ENCODE results near the gene MTM1.
A peak's percentile ranks its signal among the peaks of the same experiment; 100 is the strongest.

MTM1 gene

DNA sequence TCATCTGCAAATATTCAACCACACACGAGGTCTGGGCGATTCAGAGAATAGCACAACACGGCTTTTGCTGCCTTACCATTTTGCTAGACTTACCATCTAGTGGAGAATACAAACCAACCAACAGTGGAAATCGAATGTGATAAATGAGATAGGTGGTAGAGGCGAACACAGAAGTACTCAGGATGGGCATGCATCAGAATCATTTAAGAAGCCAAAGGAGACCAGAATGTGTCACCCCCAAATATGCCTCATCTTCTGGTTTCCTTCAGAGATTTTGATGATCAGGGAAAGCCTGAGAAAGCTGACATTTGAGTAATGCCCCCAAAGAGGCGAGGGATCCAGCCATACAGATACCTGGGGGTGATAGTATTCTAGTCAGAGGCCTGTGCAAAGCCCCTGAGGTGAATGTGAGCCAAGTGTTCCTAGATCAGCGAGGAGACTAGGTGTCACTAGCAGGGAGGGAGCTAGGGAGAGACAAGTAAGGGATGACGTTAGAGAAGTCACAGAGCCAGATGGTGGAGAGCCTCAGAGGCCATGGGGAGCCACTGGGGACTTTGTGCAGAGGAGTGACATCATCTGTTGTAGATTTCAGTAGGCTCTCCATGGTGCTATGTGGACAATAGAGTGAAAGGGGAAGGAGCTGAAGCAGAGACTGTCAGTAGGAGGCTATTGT, 126.5 kb downstream of the MTM1 start:
- DNase-seq (ENCODE audit: low spot score): peak; percentile 62
- TF ChIP-seq, protein P1, sequence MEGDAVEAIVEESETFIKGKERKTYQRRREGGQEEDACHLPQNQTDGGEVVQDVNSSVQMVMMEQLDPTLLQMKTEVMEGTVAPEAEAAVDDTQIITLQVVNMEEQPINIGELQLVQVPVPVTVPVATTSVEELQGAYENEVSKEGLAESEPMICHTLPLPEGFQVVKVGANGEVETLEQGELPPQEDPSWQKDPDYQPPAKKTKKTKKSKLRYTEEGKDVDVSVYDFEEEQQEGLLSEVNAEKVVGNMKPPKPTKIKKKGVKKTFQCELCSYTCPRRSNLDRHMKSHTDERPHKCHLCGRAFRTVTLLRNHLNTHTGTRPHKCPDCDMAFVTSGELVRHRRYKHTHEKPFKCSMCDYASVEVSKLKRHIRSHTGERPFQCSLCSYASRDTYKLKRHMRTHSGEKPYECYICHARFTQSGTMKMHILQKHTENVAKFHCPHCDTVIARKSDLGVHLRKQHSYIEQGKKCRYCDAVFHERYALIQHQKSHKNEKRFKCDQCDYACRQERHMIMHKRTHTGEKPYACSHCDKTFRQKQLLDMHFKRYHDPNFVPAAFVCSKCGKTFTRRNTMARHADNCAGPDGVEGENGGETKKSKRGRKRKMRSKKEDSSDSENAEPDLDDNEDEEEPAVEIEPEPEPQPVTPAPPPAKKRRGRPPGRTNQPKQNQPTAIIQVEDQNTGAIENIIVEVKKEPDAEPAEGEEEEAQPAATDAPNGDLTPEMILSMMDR (IDR thresholded peaks at IDR 0.05; ENCODE audit: extremely low read depth, insufficient read depth, missing control alignments): no peak
- in situ Hi-C loops (cut with MboI; ENCODE audit: low pct_unique_long_range_greater_than_20kb, low sequenced_read_pairs, unreplicated experiment): no loop called here

DNA sequence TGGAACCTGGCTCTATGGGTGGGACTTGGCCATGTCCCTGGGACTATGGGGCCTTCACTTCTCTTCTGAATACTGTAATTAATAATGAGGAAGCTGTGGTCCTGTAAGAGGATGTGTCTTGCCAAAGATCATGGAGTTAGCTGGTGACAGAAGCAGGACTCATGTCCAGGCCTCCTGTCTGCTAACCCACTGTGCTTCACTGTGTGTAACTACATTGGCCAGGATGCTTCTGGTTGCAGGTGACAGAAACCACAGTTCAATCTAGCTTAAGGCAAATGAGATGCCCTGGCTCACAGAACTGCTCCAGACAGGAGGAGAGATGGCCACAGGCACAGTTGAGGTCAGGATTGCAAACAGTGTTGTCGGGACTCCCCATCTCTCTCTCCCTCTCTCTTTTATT, 127.9 kb downstream of the MTM1 start:
- in situ Hi-C loops (cut with MboI; ENCODE audit: low pct_unique_long_range_greater_than_20kb, low sequenced_read_pairs, unreplicated experiment): no loop called here
- DNase-seq (ENCODE audit: low spot score): no peak
- TF ChIP-seq, protein P1 (IDR thresholded peaks at IDR 0.05; ENCODE audit: extremely low read depth, insufficient read depth, missing control alignments): no peak

DNA sequence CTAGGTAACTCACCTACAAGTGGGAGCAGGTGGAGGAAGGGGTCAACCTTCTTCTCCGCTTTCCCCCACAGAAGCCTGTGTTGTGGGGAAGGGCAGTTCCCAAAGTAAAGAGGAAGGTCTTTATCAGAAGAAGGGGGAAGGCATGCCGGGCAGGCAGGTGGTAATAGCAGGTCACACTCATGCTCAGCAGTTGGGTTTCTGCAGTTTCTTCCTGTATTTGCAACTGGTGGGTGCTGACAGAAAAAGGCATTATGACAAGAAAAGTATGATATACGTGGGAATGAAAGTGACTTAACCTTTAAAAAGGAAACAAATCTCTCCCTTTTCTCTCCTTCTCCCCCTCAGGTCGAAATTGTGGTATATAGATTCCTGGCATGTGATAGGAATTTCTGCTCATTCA, 128.4 kb downstream of the MTM1 start:
- in situ Hi-C loops (cut with MboI; ENCODE audit: low pct_unique_long_range_greater_than_20kb, low sequenced_read_pairs, unreplicated experiment): no loop called here
- DNase-seq (ENCODE audit: low spot score): no peak
- TF ChIP-seq, protein P1 (IDR thresholded peaks at IDR 0.05; ENCODE audit: extremely low read depth, insufficient read depth, missing control alignments): no peak

DNA sequence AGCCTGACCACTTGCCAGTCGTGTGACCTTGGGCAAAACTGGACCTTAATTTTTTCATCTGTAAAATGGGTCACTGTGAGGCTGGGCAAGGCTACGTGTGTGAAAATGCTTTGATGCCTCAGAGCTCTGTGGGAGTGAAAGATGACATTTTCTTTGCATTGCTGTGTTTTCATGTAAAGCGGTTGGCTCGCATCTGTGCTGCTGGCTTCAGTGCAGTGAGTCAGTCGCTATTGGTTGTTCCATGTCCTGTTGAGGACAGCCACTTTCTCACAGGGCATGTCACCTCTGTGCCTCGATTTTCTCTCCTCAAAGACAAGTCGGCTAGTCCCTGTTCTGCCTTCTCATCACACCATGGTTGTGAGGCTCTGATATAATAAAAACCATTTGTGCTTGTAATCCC, 129.2 kb downstream of the MTM1 start:
- TF ChIP-seq, protein P1 (IDR thresholded peaks at IDR 0.05; ENCODE audit: extremely low read depth, insufficient read depth, missing control alignments): no peak
- in situ Hi-C loops (cut with MboI; ENCODE audit: low pct_unique_long_range_greater_than_20kb, low sequenced_read_pairs, unreplicated experiment): no loop called here
- no peak for DNase-seq (ENCODE audit: low spot score)

DNA sequence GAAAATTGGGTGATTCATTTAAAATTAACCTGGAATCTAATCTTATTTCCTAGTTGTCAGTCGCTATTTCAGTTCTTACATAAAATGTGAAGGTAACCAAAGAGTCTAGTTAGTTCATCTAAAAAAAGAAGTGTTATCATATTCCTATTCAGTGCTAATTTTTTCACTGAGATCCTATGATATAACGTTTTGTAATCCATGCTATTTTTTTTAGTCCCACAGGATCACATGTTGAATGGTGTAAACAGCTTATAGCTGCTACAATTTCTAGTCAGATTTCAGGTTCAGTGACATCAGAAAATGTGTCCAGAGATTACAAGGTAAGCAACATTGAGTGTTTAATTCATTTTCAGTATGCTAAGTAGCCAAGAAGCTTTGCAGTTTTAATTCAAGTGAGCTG, 130.6 kb downstream of the MTM1 start:
- no peak for DNase-seq (ENCODE audit: low spot score)
- in situ Hi-C loops (cut with MboI; ENCODE audit: low pct_unique_long_range_greater_than_20kb, low sequenced_read_pairs, unreplicated experiment): no loop called here
- TF ChIP-seq, protein P1 (IDR thresholded peaks at IDR 0.05; ENCODE audit: extremely low read depth, insufficient read depth, missing control alignments): no peak

DNA sequence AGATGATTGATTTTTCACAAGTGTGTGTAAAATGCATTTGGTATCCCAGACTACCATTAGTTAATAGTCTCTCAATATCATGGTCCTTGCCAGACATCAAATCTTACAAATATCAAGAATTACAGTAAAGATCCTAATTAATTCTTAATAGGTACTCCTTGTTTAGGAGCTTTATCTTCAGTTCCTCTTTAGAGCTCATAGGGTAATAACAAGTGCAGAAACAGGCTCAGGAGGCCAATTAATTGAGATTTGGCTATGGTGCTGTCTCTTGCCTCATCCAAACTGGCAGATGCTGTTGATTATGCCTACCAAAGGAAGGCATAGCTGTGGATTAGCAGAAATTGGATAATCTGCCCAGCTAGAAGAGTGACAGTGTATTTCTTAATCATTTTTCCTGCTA, 131.7 kb downstream of the MTM1 start:
- DNase-seq (ENCODE audit: low spot score): no peak
- TF ChIP-seq, protein P1 (IDR thresholded peaks at IDR 0.05; ENCODE audit: extremely low read depth, insufficient read depth, missing control alignments): no peak
- in situ Hi-C loops (cut with MboI; ENCODE audit: low pct_unique_long_range_greater_than_20kb, low sequenced_read_pairs, unreplicated experiment): loop anchor here (25.0 kb wide), 1 partner anchor 738 kb away; no protein-coding TSS in a partner anchor
